BLaER1 treated with 17β-estradiol and CSF1 and Interleukin-3, amounts not matched to agents 10 nM and 100 nM (cell line): Measurements from ENCODE around the gene AMPD3.

Source experiments
- H3K27ac ChIP-seq, 11 experiments: shearing (Covaris generic); formaldehyde crosslinking; 2 replicates each; pipeline ENCODE4 v1.8.1; 2022
- H3K27me3 ChIP-seq, 11 experiments: shearing (Covaris generic); formaldehyde crosslinking; 2 replicates each; pipeline ENCODE4 v1.8.1; 2022
- H3K36me3 ChIP-seq, 11 experiments: shearing (Covaris generic); formaldehyde crosslinking; 2 replicates each; pipeline ENCODE4 v1.8.1; 2022
- H3K4me1 ChIP-seq, 10 experiments: shearing (Covaris generic); formaldehyde crosslinking; 2 replicates each; pipeline ENCODE4 v1.8.1; 2022
- H3K4me2 ChIP-seq, 11 experiments: shearing (Covaris generic); formaldehyde crosslinking; 2 replicates each; pipeline ENCODE4 v1.8.1; 2022
- H3K4me3 ChIP-seq, 10 experiments: shearing (Covaris generic); formaldehyde crosslinking; 2 replicates each; pipeline ENCODE4 v1.8.1; 2022
- H3K9ac ChIP-seq, 11 experiments: shearing (Covaris generic); formaldehyde crosslinking; 2 replicates each; pipeline ENCODE4 v1.8.1; 2022
- H3K9me3 ChIP-seq, 11 experiments: shearing (Covaris generic); formaldehyde crosslinking; replicated peaks in 1 of 11; 2 replicates each; pipeline ENCODE4 v1.8.1; 2022
- H4K20me1 ChIP-seq, 11 experiments: shearing (Covaris generic); formaldehyde crosslinking; 2 replicates each; pipeline ENCODE4 v1.8.1; 2022
- Cebpa-rat ChIP-seq, 11 experiments: shearing (Covaris generic); IDR thresholded peaks; 2 replicates each; pipeline ENCODE4 v1.8.1; 2022

AMPD3 gene

GRCh38 chr11:10503777-10504480, 48.9 kb downstream of the AMPD3 start:
- Histone ChIP-seq H3K36me3 (peaks cover 41 to 77% (median 68%) of the 10 kb centered on the region in 11 experiments), H3K4me3 (peak overlapping the region in 1 of 10 experiments; percentile 28; a peak in 1 of 20 replicates), H3K9me3 (no peaks in the 10 kb centered on the region), H3K4me1 (peaks cover 0 to 71% (median 31%) of the 10 kb centered on the region in 10 experiments; a peak in 15 of 20 replicates), H3K27ac (peak overlapping the region in 9 of 11 experiments; percentile 1 to 81 (median 62); a peak in 15 of 22 replicates), H3K9ac (peak overlapping the region in 4 of 11 experiments; percentile 5 to 42 (median 30); a peak in 5 of 22 replicates), H3K27me3 (no peaks in the 10 kb centered on the region), H3K4me2 (peak overlapping the region in 8 of 11 experiments; percentile 13 to 87 (median 74); a peak in 15 of 22 replicates), H4K20me1 (peaks cover 0 to 41% (median 0%) of the 10 kb centered on the region in 11 experiments; a peak in 4 of 22 replicates)
- TF ChIP-seq Cebpa-rat (IDR thresholded peaks at IDR 0.05): no peak

GRCh38 chr11:10504490-10504889, 49.4 kb downstream of the AMPD3 start:
- no peak overlapping the region for H3K4me3 ChIP-seq
- H3K9me3 ChIP-seq: no peaks in the 10 kb centered on the region
- peaks cover 35 to 71% (median 62%) of the 10 kb centered on the region in 11 experiments for H3K36me3 ChIP-seq
- peak overlapping the region in 8 of 11 experiments; percentile 21 to 81 (median 68); a peak in 13 of 22 replicates for H3K27ac ChIP-seq
- H3K4me1 ChIP-seq: peaks cover 0 to 68% (median 31%) of the 10 kb centered on the region in 10 experiments; a peak in 15 of 20 replicates
- no peaks in the 10 kb centered on the region for H3K27me3 ChIP-seq
- no peak for TF ChIP-seq Cebpa-rat (IDR thresholded peaks at IDR 0.05)
- H4K20me1 ChIP-seq: peaks cover 0 to 36% (median 0%) of the 10 kb centered on the region in 11 experiments; a peak in 3 of 22 replicates
- peak overlapping the region in 3 of 11 experiments; percentile 5 to 26 (median 10); a peak in 2 of 22 replicates for H3K9ac ChIP-seq
- peak overlapping the region in 8 of 11 experiments; percentile 13 to 87 (median 74); a peak in 13 of 22 replicates for H3K4me2 ChIP-seq

DNA sequence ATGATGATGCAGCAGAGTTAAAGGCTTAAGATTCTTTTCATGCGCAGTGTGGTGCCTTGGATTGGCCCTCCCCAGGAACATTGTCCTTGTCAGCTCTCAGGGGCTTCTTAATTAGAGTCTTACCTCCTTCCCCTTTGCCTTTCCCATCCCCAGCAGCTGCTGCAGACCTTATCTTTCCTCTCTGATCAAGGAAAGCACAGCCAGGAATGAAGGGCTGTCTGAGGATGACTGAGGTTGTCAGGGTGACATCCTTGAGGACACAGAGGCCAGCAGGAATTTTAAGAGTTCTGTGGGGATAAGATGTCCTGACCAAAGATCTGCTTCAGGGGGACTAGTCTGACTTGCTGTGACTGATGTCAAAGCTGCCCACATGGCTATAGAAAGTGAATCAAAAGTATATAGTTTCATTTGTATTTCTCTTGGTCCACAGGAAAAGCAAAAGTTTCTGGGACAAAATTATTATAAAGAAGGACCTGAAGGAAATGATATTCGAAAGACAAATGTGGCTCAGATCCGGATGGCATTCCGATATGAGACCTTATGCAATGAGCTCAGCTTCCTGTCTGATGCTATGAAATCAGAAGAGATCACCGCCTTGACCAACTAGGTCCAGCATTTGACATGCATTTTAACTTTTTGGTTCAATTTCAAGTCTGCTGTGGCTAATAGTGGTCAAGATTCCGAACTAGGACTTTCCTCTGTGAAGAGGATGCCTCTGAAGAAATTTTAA, 50.4 kb downstream of the AMPD3 start:
- Histone ChIP-seq H3K9ac (no peak overlapping the region), H3K27ac (no peak overlapping the region), H3K36me3 (peaks cover 25 to 62% (median 52%) of the 10 kb centered on the region in 11 experiments), H3K9me3 (no peaks in the 10 kb centered on the region), H4K20me1 (peaks cover 0 to 31% (median 0%) of the 10 kb centered on the region in 11 experiments; a peak in 3 of 22 replicates), H3K27me3 (no peaks in the 10 kb centered on the region), H3K4me1 (peaks cover 0 to 60% (median 31%) of the 10 kb centered on the region in 10 experiments; a peak in 15 of 20 replicates), H3K4me3 (no peak overlapping the region), H3K4me2 (peak overlapping the region in 4 of 11 experiments; percentile 69 to 87 (median 84); a peak in 6 of 22 replicates)
- TF ChIP-seq Cebpa-rat (IDR thresholded peaks at IDR 0.05): no peak

- Histone ChIP-seq H3K9ac (no peak overlapping the region), H3K27ac (no peak overlapping the region), H3K36me3 (peaks cover 20 to 57% (median 47%) of the 10 kb centered on the region in 11 experiments), H3K4me3 (no peak overlapping the region), H4K20me1 (peaks cover 0 to 30% (median 0%) of the 10 kb centered on the region in 11 experiments; a peak in 3 of 22 replicates), H3K4me1 (peaks cover 0 to 55% (median 31%) of the 10 kb centered on the region in 10 experiments; a peak in 15 of 20 replicates), H3K4me2 (peak overlapping the region in 3 of 11 experiments; percentile 69 to 87 (median 86); a peak in 1 of 22 replicates), H3K27me3 (no peaks in the 10 kb centered on the region), H3K9me3 (no peaks in the 10 kb centered on the region)
- no peak for TF ChIP-seq Cebpa-rat (IDR thresholded peaks at IDR 0.05)
Measured at GRCh38 chr11:10506008-10506370, 50.9 kb downstream of the AMPD3 start.

DNA sequence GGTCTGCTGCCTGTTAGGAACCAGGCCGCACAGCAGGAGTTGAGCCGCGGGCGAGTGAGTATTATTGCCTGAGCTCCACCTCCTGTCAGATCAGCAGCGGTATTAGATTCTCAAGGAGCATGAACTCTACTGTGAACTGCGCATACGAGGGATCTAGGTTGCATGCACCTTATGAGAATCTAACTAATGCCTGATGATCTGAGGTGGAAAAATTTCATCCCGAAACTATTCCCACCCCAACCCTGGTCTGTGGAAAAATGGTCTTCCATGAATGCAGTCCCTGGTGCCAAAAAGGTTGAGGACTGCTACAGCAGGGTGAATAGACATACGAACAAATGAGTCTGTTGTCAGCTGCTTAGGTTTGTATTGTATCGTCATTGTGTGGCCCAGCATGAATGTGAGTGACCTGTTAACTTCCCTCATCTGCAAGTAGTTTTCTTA, 56.1 kb downstream of the AMPD3 start:
- H3K4me3 ChIP-seq: no peak overlapping the region
- H3K9me3 ChIP-seq: no peaks in the 10 kb centered on the region
- no peak overlapping the region for H3K9ac ChIP-seq
- no peaks in the 10 kb centered on the region for H3K27me3 ChIP-seq
- peaks cover 12 to 42% (median 19%) of the 10 kb centered on the region in 11 experiments for H3K36me3 ChIP-seq
- no peak for TF ChIP-seq Cebpa-rat (IDR thresholded peaks at IDR 0.05)
- peaks cover 0 to 5% (median 0%) of the 10 kb centered on the region in 10 experiments; a peak in 2 of 20 replicates for H3K4me1 ChIP-seq
- peaks cover 0 to 18% (median 0%) of the 10 kb centered on the region in 11 experiments; a peak in 3 of 22 replicates for H4K20me1 ChIP-seq
- H3K4me2 ChIP-seq: no peak overlapping the region
- H3K27ac ChIP-seq: no peak overlapping the region

DNA sequence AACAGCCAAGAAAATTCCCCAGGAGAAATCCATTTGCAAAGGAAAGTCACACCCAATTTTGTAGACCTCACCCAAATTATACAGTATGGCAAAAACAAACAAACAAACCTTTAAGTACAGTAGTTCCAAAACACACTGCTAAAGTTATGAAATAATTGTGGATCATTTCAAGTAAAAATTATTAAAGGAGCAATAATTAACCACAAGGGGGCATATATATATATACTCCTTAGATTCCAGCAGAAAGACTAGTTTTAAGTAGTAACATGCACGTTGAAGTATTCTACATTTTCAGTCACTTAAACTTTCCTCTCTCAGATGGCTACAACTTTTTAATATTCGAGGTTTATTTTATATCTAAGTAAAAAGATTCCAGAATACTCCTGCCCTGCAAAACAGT, 59.1 kb downstream of the AMPD3 start:
- peaks cover 0 to 5% (median 0%) of the 10 kb centered on the region in 10 experiments; a peak in 1 of 20 replicates for H3K4me1 ChIP-seq
- H3K4me3 ChIP-seq: no peak overlapping the region
- H3K27ac ChIP-seq: no peak overlapping the region
- H3K4me2 ChIP-seq: no peak overlapping the region
- TF ChIP-seq Cebpa-rat (IDR thresholded peaks at IDR 0.05): no peak
- no peaks in the 10 kb centered on the region for H3K9me3 ChIP-seq
- no peak overlapping the region for H3K9ac ChIP-seq
- peaks cover 0 to 11% (median 0%) of the 10 kb centered on the region in 11 experiments; a peak in 2 of 22 replicates for H4K20me1 ChIP-seq
- H3K36me3 ChIP-seq: peaks cover 9 to 46% (median 28%) of the 10 kb centered on the region in 11 experiments; a peak in 20 of 22 replicates
- no peaks in the 10 kb centered on the region for H3K27me3 ChIP-seq

DNA sequence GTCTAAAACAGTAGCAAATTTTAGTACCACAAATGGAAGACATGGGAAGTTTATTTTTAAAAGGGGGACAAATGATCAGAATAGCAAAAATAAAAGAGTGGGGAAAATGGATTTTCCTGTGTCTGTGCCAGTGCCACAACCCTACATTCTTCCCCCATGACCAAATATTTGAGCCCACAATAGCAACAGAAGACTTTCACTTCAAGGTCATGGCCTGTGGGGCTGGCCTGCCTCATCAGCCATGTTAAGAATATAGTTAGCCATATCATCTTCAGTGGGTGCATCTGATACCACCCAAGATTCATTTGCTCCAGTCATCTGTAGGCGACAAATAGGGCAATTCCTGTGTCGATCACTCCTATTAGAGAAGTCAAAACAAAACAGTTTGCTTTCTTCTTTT, 59.6 kb downstream of the AMPD3 start:
- no peak overlapping the region for H3K9ac ChIP-seq
- H3K4me2 ChIP-seq: no peak overlapping the region
- no peak for TF ChIP-seq Cebpa-rat (IDR thresholded peaks at IDR 0.05)
- H3K4me1 ChIP-seq: peaks cover 0 to 5% (median 0%) of the 10 kb centered on the region in 10 experiments; a peak in 1 of 20 replicates
- peaks cover 13 to 51% (median 32%) of the 10 kb centered on the region in 11 experiments; a peak in 21 of 22 replicates for H3K36me3 ChIP-seq
- no peak overlapping the region for H3K27ac ChIP-seq
- no peaks in the 10 kb centered on the region for H3K9me3 ChIP-seq
- H3K27me3 ChIP-seq: no peaks in the 10 kb centered on the region
- H3K4me3 ChIP-seq: no peak overlapping the region
- peaks cover 0 to 11% (median 0%) of the 10 kb centered on the region in 11 experiments; a peak in 2 of 22 replicates for H4K20me1 ChIP-seq

GRCh38 chr11:10515418-10515817, 60.4 kb downstream of the AMPD3 start:
- Histone ChIP-seq H3K4me2 (no peak overlapping the region), H3K9ac (no peak overlapping the region), H3K4me1 (peaks cover 0 to 5% (median 0%) of the 10 kb centered on the region in 10 experiments; a peak in 1 of 20 replicates), H3K4me3 (no peak overlapping the region), H4K20me1 (peaks cover 0 to 11% (median 0%) of the 10 kb centered on the region in 11 experiments; a peak in 2 of 22 replicates), H3K27ac (no peak overlapping the region), H3K36me3 (peaks cover 18 to 57% (median 38%) of the 10 kb centered on the region in 11 experiments), H3K9me3 (no peaks in the 10 kb centered on the region), H3K27me3 (no peaks in the 10 kb centered on the region)
- TF ChIP-seq Cebpa-rat (IDR thresholded peaks at IDR 0.05): no peak
